Prostate gland (tissue), 2 donors: ENCODE data around the gene FAAH. TPM values are rescaled to one million over a fixed set of nuclear protein-coding genes. Genes with fewer than 3 reads are reported as not detected.

Source experiments
- DNase-seq: peaks from one replicate; pipeline ENCODE4 v3.0.0-alpha.2; 2019; ENCODE audit warnings: low spot score
- H3K27ac ChIP-seq, 2 donors: fragments of 200-600 bp; sonication (generic); 2 replicates each; pipeline ENCODE4 v1.5.1; 2017 to 2019
- H3K27me3 ChIP-seq: fragments of 200-600 bp; sonication (generic); replicated peaks from 2 replicates; pipeline ENCODE4 v1.5.1; 2019; ENCODE audit not compliant: insufficient read depth
- H3K36me3 ChIP-seq, 2 donors: fragments of 200-600 bp; sonication (generic); 1 replicate in 1 of 2; 2 replicates in 1 of 2; pipeline versions ENCODE4 v1.5.1 to v1.8.1; 2017 to 2019
- H3K4me1 ChIP-seq: fragments of 200-600 bp; sonication (generic); replicated peaks from 2 replicates; pipeline ENCODE4 v1.5.1; 2019
- H3K4me3 ChIP-seq, 2 donors: fragments of 200-600 bp; sonication (generic); 2 replicates each; pipeline ENCODE4 v1.5.1; 2017 to 2019
- H3K9me3 ChIP-seq: fragments of 200-600 bp; sonication (generic); 2 replicates; pipeline ENCODE4 v1.5.1; 2017
- POLR2A ChIP-seq: fragments of 450-650 bp; IDR thresholded peaks from one replicate; pipeline ENCODE4 v1.6.1; 2016; ENCODE audit warnings: antibody characterized with exemption, mild to moderate bottlenecking
- POLR2AphosphoS5 ChIP-seq: sonication (generic); formaldehyde crosslinking; IDR thresholded peaks from one replicate; pipeline ENCODE4 v1.6.1; 2017; ENCODE audit warnings: antibody characterized with exemption
- WGBS: methylation state at CpG from one replicate; pipeline ENCODE4 v1.1.5; 2018; 5-methylcytosine and 5-hydroxymethylcytosine counted together
- intact Hi-C: fragments of 100-400 bp; cut with DNase I; formaldehyde crosslinking; loops from one replicate; pipeline ENCODE4 v1.14.2; 2022
- total RNA-seq, 2 donors: library from RNA; depleted of rRNA; stranded (reverse); fragments of >200 nt; gene quantifications; one replicate each; pipeline ENCODE4 v1.1.0, GENCODE V29; 2016
- TF ChIP-seq, protein P1 (sequence below), 4 experiments: fragments of 200-600 bp in 2 of 4; fragments of 450-650 bp in 2 of 4; sonication (generic) in 2 of 4; IDR thresholded peaks; 1 replicate in 3 of 4; 2 replicates in 1 of 4; pipeline ENCODE4 v1.5.1; 2016 to 2019; ENCODE audit warnings: antibody characterized with exemption in 4 of 4, mild to moderate bottlenecking in 2 of 4, moderate library complexity in 2 of 4

Gene FAAH
- total RNA-seq, 2 donors from 2014 or later, result 122 to 264 TPM

- TF ChIP-seq POLR2AphosphoS5, result no peak
- no peak for TF ChIP-seq POLR2A
- TF ChIP-seq, protein P1, sequence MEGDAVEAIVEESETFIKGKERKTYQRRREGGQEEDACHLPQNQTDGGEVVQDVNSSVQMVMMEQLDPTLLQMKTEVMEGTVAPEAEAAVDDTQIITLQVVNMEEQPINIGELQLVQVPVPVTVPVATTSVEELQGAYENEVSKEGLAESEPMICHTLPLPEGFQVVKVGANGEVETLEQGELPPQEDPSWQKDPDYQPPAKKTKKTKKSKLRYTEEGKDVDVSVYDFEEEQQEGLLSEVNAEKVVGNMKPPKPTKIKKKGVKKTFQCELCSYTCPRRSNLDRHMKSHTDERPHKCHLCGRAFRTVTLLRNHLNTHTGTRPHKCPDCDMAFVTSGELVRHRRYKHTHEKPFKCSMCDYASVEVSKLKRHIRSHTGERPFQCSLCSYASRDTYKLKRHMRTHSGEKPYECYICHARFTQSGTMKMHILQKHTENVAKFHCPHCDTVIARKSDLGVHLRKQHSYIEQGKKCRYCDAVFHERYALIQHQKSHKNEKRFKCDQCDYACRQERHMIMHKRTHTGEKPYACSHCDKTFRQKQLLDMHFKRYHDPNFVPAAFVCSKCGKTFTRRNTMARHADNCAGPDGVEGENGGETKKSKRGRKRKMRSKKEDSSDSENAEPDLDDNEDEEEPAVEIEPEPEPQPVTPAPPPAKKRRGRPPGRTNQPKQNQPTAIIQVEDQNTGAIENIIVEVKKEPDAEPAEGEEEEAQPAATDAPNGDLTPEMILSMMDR (IDR thresholded peaks at IDR 0.05), result no peak
- intact Hi-C loops, result no loop called here
- H3K4me3 ChIP-seq, result no peak overlapping the region
- WGBS, result 89% methylated on average over 2 of the region's 2 CpGs
- no peaks in the 10 kb centered on the region for H3K9me3 ChIP-seq
- no peak for DNase-seq
- H3K4me1 ChIP-seq, result no peaks in the 10 kb centered on the region
- H3K27me3 ChIP-seq, result no peaks in the 10 kb centered on the region
- H3K36me3 ChIP-seq, result no peaks in the 10 kb centered on the region
- no peak overlapping the region for H3K27ac ChIP-seq
Measured at GRCh38 chr1:46368791-46369190, 25.3 kb upstream of the FAAH start.

GRCh38 chr1:46369542-46370213 is 24.4 kb upstream of the FAAH start:
- no peaks in the 10 kb centered on the region for H3K36me3 ChIP-seq
- H3K9me3 ChIP-seq, result no peaks in the 10 kb centered on the region
- H3K27me3 ChIP-seq, result no peaks in the 10 kb centered on the region
- H3K27ac ChIP-seq, result no peak overlapping the region
- TF ChIP-seq POLR2A (no peak), POLR2AphosphoS5 (no peak)
- TF ChIP-seq, protein P1 (IDR thresholded peaks at IDR 0.05), result no peak
- H3K4me3 ChIP-seq, result no peak overlapping the region
- DNase-seq, result no peak
- intact Hi-C loops, result no loop called here
- WGBS, result 67% methylated on average over 4 of the region's 4 CpGs
- H3K4me1 ChIP-seq, result no peaks in the 10 kb centered on the region

GRCh38 chr1:46370214-46370633 is 23.9 kb upstream of the FAAH start:
- intact Hi-C loops, result no loop called here
- H3K27ac ChIP-seq, result no peak overlapping the region
- TF ChIP-seq POLR2AphosphoS5, result no peak
- TF ChIP-seq, protein P1 (IDR thresholded peaks at IDR 0.05), result no peak
- TF ChIP-seq POLR2A, result no peak
- H3K36me3 ChIP-seq, result no peaks in the 10 kb centered on the region
- DNase-seq, result no peak
- no peaks in the 10 kb centered on the region for H3K27me3 ChIP-seq
- 83% methylated on average over 3 of the region's 3 CpGs for WGBS
- H3K9me3 ChIP-seq, result no peaks in the 10 kb centered on the region
- H3K4me3 ChIP-seq, result no peak overlapping the region
- no peaks in the 10 kb centered on the region for H3K4me1 ChIP-seq

DNA sequence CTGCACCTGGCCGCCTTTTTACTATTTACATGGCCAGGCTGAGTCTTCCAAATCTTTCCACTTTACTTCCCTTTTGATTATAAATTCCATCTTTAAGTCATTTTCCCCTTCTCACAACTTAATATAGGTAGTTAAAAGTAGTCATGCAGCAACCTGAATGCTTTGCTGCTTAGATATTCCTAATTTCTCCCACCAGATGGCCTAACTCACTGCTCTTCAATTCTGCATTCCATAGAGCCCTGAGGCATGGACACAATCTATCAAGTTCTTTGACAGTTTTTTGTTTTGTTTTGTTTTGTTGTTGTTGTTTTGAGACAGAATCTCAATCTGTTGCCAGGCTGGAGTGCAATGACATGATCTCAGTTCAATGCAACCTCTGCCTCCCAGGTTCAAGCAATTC is 21.7 kb upstream of the FAAH start:
- H3K27me3 ChIP-seq, result no peaks in the 10 kb centered on the region
- intact Hi-C loops, result no loop called here
- TF ChIP-seq, protein P1 (IDR thresholded peaks at IDR 0.05), result no peak
- no peak for TF ChIP-seq POLR2A
- no peak for TF ChIP-seq POLR2AphosphoS5
- H3K9me3 ChIP-seq, result no peaks in the 10 kb centered on the region
- H3K27ac ChIP-seq, result no peak overlapping the region
- DNase-seq, result no peak
- 94% methylated on average over 1 of the region's 1 CpG for WGBS
- no peak overlapping the region for H3K4me3 ChIP-seq
- no peaks in the 10 kb centered on the region for H3K4me1 ChIP-seq
- H3K36me3 ChIP-seq, result no peaks in the 10 kb centered on the region

DNA sequence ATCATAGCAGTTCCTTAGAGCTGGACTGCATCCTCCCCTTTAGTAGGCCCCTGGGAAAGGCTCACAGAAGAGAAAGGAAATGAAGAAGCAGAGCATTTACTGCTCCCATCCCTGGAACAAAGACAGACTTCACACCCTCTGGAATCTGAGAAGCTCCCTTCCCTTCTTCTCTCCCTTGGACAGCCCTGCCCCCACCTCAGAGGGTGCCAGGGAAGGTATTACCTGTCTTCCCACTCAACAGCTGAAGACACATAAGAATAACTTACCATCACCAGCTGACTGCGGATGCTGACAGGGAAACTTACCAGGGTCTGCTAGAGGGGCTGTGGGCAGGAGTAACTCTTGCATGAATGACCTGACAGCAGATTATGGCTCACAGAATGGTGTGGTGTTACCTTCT is 14.1 kb upstream of the FAAH start:
- Histone ChIP-seq H3K4me1 (no peaks in the 10 kb centered on the region), H3K27me3 (no peaks in the 10 kb centered on the region), H3K4me3 (no peak overlapping the region), H3K27ac (no peak overlapping the region), H3K9me3 (no peaks in the 10 kb centered on the region), H3K36me3 (no peaks in the 10 kb centered on the region)
- TF ChIP-seq POLR2AphosphoS5, result no peak
- TF ChIP-seq, protein P1 (IDR thresholded peaks at IDR 0.05), result no peak
- no peak for TF ChIP-seq POLR2A
- WGBS, result 82% methylated on average over 1 of the region's 1 CpG
- DNase-seq, result no peak
- intact Hi-C loops, result no loop called here
